Pancreas (tissue), 10 donors: ENCODE data around the gene PLCB1. TPM values are rescaled to one million over a fixed set of nuclear protein-coding genes. Genes with fewer than 3 reads are reported as not detected.

Experiments used
- ATAC-seq, 4 donors: fragments of 200-7000 bp; cut with Tn5 transposase; one replicate each; pipeline versions ENCODE4 v1.8.0 to v1.9.1; 2020; ENCODE audit warnings: mild to moderate bottlenecking in 4 of 4, moderate library complexity in 4 of 4
- DNase-seq, 6 donors: peaks; one replicate each; pipeline ENCODE4 v3.0.0-alpha.2; 2020
- FAIRE-seq: peaks from 2 replicates; lab custom pipeline; 2012; peaks lifted over from hg19 to GRCh38; lab: Jason Lieb, UNC
- H3K27ac ChIP-seq, 4 donors: fragments of 200-600 bp; sonication (generic); 1 replicate in 3 of 4; 2 replicates in 1 of 4; pipeline versions ENCODE4 v1.5.0 to v1.8.0; 2020
- H3K27me3 ChIP-seq, 4 donors: fragments of 200-600 bp; one replicate each; pipeline ENCODE4 v1.8.0; 2021
- H3K36me3 ChIP-seq, 3 donors: fragments of 200-600 bp; sonication (generic) in 1 of 3; one replicate each; pipeline versions ENCODE4 v1.5.0 to v1.8.0; 2020 to 2021
- H3K4me1 ChIP-seq, 3 donors: fragments of 200-600 bp; one replicate each; pipeline ENCODE4 v1.8.0; 2021
- H3K4me3 ChIP-seq, 4 donors: fragments of 200-600 bp; sonication (generic) in 2 of 4; one replicate each; pipeline versions ENCODE4 v1.5.0 to v1.8.0; 2020 to 2021
- H3K9me3 ChIP-seq, 4 donors: fragments of 200-600 bp; one replicate each; pipeline ENCODE4 v1.8.0; 2021
- WGBS, 2 donors: extraction: QIAGEN DNeasy Blood & Tissue Kit; methylation state at CpG; one replicate each; pipeline ENCODE4 v1.1.7; 2013; 5-methylcytosine and 5-hydroxymethylcytosine counted together
- intact Hi-C, 3 donors: fragments of 100-400 bp; cut with DNase I; formaldehyde crosslinking; loops; one replicate each; pipeline versions ENCODE4 v1.11.1 to v1.14.2; 2022
- polyA plus RNA-seq, 2 donors: library from polyadenylated mRNA; stranded (reverse); fragments of 200-250 nt; gene quantifications; one replicate each; pipeline ENCODE4 v1.2.3, GENCODE V29; 2013
- total RNA-seq, 6 donors: library from RNA; stranded (reverse); fragmentation: NEBNext Ultra II Directional in 4 of 6; extraction: Animal tissue kit (Norgen Biotek cat#: 25700) in 4 of 6; gene quantifications; one replicate each; pipeline versions ENCODE4 v1.2.1 to v1.2.4, GENCODE V29; 2021 to 2023
- TF ChIP-seq, protein P1 (sequence below), 4 donors: fragments of 200-600 bp; sonication (generic) in 3 of 4; IDR thresholded peaks; one replicate each; pipeline versions ENCODE4 v1.5.0 to v1.8.0; 2021; ENCODE audit warnings: antibody characterized with exemption in 4 of 4
- donor health status: healthy with polysubstance abuse.
- donor health status: DM: no; HTN: no; CAD: no; lungs with moderate emphysema.
- donor health status: DM: no; HTN: no; CAD: no.
- donor health status: control.
- donor health status: control.
- donor health status: Bipolar disorder and iron deficiency.
- donor health status: DM: yes; HTN: yes; CAD: no.
- donor health status: DM: no; HTN: no; CAD: no.
- donor health status: DM: no; HTN: no; CAD: no.
- donor health status: DM: yes; HTN: yes; CAD: no.

PLCB1 gene
- total and polyA plus RNA-seq, 8 donors, result 4.5 to 18.7 (median 13.7) TPM

DNA sequence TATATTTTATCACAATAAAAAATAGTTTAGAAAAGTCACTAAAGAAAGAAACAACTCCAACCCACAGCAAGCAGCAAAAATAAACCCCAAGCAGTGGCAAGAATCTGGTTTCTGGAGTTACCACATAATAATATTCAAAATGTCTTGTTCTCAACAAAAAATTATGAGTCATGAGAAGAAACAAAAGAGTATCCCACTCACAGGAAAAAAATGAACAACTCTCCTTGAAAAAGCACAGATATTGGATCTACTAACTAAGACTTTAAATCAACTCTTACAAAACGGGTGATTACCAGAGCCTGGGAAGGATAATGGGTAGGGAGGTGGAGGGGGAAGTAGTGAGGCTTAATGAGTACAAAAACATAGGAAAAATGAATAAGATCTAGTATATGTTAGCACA, 425.6 kb downstream of the PLCB1 start:
- DNase-seq, result no peak
- H3K4me3 ChIP-seq, result no peak overlapping the region
- TF ChIP-seq, protein P1, sequence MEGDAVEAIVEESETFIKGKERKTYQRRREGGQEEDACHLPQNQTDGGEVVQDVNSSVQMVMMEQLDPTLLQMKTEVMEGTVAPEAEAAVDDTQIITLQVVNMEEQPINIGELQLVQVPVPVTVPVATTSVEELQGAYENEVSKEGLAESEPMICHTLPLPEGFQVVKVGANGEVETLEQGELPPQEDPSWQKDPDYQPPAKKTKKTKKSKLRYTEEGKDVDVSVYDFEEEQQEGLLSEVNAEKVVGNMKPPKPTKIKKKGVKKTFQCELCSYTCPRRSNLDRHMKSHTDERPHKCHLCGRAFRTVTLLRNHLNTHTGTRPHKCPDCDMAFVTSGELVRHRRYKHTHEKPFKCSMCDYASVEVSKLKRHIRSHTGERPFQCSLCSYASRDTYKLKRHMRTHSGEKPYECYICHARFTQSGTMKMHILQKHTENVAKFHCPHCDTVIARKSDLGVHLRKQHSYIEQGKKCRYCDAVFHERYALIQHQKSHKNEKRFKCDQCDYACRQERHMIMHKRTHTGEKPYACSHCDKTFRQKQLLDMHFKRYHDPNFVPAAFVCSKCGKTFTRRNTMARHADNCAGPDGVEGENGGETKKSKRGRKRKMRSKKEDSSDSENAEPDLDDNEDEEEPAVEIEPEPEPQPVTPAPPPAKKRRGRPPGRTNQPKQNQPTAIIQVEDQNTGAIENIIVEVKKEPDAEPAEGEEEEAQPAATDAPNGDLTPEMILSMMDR (IDR thresholded peaks at IDR 0.05), result no peak
- FAIRE-seq, result no peak
- no peaks in the 10 kb centered on the region for H3K9me3 ChIP-seq
- no peaks in the 10 kb centered on the region for H3K27me3 ChIP-seq
- H3K36me3 ChIP-seq, result no peaks in the 10 kb centered on the region
- WGBS, 2 donors, result 89 to 90% methylated on average over 1 of the region's 1 CpG
- H3K27ac ChIP-seq, result no peak overlapping the region
- intact Hi-C loops, result no loop called here
- H3K4me1 ChIP-seq, result peaks cover 0 to 4% (median 0%) of the 10 kb centered on the region in 3 donors
- ATAC-seq, result no peak

DNA sequence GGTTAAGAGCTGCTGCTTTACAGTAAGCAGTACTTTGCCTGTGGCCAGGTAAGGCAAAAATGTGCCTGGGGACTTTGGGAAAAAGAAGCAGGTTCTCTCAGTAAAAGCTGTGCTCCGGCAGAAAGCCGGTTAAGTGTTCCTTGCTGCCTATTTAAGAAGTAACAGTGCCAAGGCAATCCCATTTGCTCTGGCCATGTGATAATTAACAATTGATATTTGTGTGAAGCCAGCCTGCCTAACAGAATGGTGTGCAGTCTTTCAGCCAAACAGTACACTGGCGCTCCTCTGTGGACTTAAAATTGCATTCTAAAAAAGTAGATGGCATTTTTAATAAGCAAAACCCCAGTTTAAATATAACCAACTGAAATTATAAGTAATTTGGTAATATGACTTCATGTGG, 430.3 kb downstream of the PLCB1 start:
- no peak for DNase-seq
- Histone ChIP-seq H3K27me3 (no peaks in the 10 kb centered on the region), H3K27ac (no peak overlapping the region), H3K4me3 (no peak overlapping the region), H3K9me3 (no peaks in the 10 kb centered on the region), H3K36me3 (no peaks in the 10 kb centered on the region), H3K4me1 (no peaks in the 10 kb centered on the region)
- TF ChIP-seq, protein P1 (IDR thresholded peaks at IDR 0.05), result no peak
- intact Hi-C loops, result no loop called here
- WGBS, 2 donors, result 95 to 99% methylated on average over 3 of the region's 3 CpGs
- no peak for ATAC-seq
- FAIRE-seq, result no peak

DNA sequence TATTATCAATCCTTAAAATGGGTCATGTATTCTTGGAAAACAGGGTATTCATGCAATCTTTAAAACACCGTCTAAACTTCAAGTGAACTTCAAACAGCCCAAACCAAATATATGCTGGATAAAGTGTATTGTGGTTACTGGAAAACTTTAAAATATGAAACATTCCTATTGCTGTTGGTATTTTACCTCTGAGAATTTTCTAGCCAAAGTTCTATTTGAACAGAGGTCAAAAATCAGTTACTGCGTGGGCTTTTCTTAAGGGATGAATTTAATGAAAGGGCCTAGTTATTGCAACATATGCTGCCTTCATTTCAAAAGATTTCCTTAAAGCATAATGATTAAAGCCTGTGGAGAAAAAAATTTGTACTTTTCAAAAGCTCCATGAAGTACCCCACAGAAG, 436.0 kb downstream of the PLCB1 start:
- intact Hi-C loops, result no loop called here
- Histone ChIP-seq H3K4me1 (no peaks in the 10 kb centered on the region), H3K36me3 (no peaks in the 10 kb centered on the region), H3K4me3 (no peak overlapping the region), H3K9me3 (no peaks in the 10 kb centered on the region), H3K27ac (no peak overlapping the region), H3K27me3 (no peaks in the 10 kb centered on the region)
- TF ChIP-seq, protein P1 (IDR thresholded peaks at IDR 0.05), result no peak
- ATAC-seq (no peak), DNase-seq (no peak), FAIRE-seq (no peak)
- 88% methylated on average over 2 of the region's 2 CpGs for WGBS, 2 donors

DNA sequence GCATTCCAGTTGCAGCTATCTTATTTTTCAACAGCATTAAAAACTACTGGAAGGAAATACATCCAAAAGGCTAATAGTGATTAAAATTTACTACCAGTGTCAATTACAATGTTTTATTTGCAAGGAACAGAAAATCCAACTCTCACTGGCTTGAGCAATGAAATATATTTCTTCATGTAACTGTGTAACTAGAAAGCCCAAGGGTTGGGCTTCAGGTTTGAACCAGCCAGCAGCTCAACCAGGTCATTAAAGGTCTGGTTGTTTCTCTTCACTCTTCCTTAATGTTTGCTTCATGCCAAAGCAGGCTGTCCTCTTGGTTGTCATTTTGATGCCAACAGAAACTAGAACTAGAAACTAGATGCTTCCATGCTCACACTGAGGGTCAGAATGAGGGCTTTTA, 437.7 kb downstream of the PLCB1 start:
- DNase-seq (no peak), FAIRE-seq (no peak), ATAC-seq (no peak)
- no peaks in the 10 kb centered on the region for H3K36me3 ChIP-seq
- no peaks in the 10 kb centered on the region for H3K9me3 ChIP-seq
- H3K4me1 ChIP-seq, result no peaks in the 10 kb centered on the region
- no peak overlapping the region for H3K4me3 ChIP-seq
- H3K27me3 ChIP-seq, result no peaks in the 10 kb centered on the region
- intact Hi-C loops, result no loop called here
- H3K27ac ChIP-seq, result no peak overlapping the region
- TF ChIP-seq, protein P1 (IDR thresholded peaks at IDR 0.05), result no peak

DNA sequence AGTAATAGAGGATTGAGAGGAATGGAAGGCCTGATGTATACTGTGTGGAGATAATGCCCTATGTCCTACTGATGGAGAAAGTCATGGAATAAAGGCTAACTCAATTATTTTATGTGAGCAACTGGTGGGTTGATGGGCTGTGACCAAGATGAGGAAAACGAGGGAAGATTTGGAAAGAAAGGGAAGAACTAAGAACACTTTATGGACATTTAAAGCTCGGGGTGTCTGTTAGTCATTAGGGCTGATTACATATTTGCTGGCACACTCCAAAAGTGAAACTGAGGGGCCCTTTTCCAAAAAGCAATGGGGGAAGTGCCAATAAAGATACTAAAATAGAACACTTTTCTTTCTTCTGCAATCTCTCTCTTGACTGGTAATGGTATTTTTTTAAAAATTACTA, 439.5 kb downstream of the PLCB1 start:
- no peaks in the 10 kb centered on the region for H3K27me3 ChIP-seq
- ATAC-seq (no peak), DNase-seq (no peak), FAIRE-seq (no peak)
- H3K4me3 ChIP-seq, result no peak overlapping the region
- WGBS, 2 donors, result 81 to 92% methylated on average over 2 of the region's 2 CpGs
- no peaks in the 10 kb centered on the region for H3K9me3 ChIP-seq
- no peak overlapping the region for H3K27ac ChIP-seq
- intact Hi-C loops, result no loop called here
- H3K36me3 ChIP-seq, result no peaks in the 10 kb centered on the region
- TF ChIP-seq, protein P1 (IDR thresholded peaks at IDR 0.05), result no peak
- H3K4me1 ChIP-seq, result no peaks in the 10 kb centered on the region
